Measurements from ENCODE around the gene ZNF581.

ZNF581 gene

DNA sequence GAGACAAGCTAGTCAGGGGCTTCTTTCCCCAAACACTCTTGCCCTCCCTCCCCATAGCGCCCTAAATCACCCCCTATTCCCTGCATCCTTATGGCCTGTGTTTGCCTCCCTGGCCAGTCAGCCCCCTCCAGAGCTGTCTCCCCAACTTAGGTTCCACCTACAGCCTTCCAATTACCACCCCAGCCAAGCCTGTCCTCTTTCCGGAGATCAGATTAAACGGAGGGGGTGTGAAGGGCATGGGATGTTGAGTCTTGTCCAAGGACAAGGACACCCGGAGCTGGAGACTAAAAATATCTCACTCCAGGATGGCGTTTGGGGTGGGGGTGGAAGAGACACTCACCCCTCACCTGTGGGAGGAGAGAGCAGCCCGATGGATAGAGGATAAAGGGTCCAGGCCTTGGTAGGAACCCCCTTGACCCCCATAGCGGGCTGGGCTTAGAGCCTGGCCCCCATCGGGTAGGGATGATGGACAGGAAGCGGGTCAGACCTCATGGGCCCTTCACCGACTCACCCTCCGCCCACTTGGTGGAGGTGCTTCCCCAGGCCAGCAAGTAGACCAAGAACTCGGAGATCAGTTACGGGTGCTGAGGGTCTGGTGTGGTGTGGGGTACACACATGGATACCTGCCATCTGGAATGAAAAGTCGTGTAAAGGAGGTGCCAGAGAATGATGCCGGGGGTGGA lies 32.0 kb upstream of the ZNF581 start:
- no peak for DNase-seq (ENCODE audit: low read depth)

DNA sequence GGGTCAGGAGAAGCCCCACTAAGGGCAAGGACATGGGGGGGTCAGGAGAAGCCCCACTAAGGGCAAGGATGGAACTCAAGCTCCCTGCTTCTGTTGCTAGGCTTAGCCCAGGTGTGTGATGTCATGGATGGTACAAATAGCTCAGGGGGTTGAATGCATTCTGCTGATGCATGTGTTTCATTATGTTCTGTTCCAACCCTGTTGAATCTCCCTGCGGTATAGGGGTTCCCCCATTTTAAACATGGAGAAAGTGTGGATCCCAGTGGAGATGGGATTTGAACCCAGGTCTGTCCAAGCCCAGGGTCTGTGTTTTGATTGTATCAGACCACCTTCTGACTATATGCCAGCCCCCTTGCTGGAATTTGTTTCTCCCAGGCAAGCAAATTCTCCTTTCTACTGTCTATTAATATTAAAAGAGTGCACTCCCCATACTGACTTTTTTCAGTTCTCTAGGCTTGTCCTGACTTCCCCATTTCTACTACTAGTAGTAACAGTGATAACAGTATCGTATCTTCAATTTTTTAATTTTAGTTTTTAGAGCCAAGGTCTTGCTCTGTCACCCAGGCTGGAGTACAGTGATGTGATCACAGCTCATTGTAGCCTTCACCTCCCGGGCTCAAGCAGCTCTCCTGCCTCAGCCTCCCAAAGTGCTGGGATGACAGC lies 31.3 kb upstream of the ZNF581 start:
- no peak for DNase-seq (ENCODE audit: low read depth)

DNA sequence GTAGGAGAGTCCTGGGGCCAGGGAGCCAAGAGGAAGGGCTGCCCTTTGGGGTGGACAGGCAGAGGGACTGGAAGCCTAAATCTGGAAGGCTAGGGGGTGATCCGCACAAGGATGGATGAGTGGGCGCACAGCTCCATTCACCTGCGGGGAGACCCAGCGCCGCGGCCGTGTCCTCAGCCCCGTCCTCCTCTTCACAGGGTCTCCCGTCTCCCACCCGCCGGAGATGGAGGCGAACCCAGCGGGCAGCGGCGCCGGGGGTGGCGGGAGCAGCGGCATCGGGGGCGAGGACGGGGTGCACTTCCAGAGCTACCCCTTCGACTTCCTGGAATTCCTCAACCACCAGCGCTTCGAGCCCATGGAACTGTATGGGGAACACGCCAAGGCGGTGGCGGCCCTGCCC lies 30.1 kb upstream of the ZNF581 start:
- no peak for DNase-seq (ENCODE audit: low read depth)

DNA sequence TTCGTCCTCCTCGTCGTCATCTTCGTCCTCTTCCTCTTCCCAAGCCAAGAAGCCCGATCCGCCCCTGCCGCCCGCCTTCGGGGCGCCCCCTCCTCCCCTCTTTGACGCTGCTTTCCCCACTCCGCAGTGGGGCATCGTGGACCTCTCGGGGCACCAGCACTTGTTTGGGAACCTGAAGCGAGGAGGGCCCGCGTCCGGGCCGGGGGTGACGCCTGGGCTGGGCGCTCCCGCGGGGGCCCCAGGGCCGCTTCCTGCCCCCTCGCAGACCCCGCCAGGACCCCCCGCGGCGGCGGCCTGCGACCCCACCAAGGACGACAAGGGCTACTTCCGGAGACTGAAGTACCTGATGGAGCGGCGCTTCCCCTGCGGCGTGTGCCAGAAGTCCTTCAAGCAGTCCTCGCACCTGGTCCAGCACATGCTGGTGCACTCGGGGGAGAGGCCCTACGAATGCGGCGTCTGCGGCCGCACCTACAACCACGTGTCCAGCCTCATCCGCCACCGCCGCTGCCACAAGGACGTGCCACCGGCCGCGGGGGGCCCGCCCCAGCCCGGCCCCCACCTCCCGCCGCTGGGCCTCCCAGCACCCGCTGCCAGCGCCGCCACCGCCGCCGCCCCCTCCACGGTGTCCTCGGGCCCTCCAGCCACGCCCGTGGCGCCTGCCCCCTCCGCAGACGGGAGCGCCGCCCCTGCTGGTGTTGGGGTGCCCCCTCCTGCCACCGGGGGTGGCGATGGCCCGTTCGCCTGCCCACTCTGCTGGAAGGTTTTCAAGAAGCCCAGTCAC lies 29.3 kb upstream of the ZNF581 start:
- DNase-seq (ENCODE audit: low read depth), result no peak

DNA sequence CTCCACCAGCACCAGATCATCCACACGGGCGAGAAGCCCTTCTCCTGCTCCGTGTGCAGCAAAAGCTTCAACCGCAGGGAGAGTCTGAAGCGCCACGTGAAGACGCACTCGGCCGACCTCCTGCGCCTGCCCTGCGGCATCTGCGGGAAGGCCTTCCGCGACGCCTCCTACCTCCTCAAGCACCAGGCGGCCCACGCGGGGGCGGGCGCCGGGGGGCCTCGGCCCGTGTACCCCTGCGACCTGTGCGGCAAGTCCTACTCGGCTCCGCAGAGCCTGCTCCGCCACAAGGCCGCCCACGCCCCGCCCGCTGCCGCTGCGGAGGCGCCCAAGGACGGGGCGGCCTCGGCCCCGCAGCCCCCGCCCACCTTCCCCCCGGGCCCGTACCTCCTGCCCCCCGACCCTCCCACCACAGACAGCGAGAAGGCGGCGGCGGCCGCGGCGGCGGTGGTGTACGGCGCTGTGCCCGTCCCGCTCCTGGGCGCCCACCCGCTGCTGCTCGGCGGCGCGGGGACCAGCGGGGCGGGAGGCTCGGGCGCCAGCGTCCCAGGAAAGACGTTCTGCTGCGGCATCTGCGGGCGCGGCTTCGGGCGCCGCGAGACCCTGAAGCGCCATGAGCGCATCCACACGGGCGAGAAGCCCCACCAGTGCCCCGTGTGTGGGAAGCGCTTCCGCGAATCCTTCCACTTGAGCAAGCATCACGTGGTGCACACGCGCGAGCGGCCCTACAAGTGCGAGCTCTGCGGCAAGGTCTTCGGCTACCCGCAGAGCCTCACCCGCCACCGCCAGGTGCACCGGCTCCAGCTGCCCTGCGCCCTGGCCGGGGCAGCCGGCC lies 28.5 kb upstream of the ZNF581 start:
- no peak for DNase-seq (ENCODE audit: low read depth)

DNA sequence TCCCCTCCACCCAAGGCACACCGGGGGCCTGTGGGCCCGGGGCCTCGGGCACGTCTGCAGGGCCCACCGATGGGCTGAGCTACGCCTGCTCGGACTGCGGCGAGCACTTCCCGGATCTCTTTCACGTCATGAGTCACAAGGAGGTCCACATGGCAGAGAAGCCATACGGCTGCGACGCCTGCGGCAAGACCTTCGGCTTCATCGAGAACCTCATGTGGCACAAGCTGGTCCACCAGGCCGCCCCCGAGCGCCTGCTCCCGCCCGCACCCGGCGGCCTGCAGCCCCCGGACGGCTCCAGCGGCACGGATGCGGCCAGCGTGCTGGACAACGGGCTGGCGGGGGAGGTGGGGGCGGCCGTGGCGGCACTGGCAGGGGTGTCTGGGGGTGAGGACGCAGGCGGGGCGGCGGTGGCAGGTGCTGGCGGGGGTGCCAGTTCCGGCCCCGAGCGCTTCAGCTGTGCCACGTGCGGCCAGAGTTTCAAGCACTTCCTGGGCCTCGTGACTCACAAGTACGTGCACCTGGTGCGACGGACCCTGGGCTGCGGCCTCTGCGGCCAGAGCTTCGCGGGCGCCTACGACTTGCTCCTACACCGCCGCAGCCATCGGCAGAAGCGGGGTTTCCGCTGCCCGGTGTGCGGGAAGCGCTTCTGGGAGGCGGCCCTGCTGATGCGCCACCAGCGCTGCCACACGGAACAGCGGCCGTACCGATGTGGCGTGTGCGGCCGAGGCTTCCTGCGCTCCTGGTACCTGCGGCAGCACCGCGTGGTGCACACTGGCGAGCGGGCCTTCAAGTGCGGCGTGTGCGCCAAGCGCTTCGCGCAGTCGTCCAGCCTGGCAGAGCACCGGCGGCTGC lies 27.7 kb upstream of the ZNF581 start:
- no peak for DNase-seq (ENCODE audit: low read depth)

DNA sequence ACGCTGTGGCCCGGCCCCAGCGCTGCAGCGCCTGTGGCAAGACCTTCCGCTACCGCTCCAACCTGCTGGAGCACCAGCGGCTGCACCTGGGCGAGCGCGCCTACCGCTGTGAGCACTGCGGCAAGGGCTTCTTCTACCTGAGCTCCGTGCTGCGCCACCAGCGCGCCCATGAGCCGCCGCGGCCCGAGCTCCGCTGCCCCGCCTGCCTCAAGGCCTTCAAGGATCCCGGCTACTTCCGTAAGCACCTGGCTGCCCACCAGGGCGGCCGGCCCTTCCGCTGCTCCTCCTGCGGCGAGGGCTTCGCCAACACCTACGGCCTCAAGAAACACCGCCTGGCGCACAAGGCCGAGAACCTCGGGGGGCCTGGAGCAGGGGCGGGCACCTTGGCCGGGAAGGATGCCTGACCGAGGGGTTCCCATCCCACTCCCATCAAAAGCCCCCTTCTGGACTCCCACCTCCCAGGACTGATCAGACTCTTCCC lies 27.0 kb upstream of the ZNF581 start:
- DNase-seq (ENCODE audit: low read depth), result no peak

DNA sequence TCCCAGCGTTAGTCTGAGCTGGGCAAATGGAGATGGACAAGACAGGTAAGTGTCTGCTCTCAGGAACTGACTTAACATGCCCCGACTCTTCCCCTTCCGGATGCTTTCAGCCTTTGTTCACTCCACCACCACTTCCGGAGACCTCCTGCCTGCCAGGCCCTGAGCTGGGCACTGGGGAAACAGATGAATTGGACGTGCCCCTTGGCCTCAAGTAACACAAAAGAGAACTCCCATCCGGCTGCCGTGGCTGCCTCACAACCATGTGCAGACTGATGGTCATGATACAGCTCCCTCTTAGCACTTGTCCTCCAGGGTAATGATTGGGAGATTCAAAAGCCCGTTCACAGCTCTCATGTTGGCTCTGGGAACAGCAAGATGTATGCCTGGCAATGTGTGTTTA lies 26.0 kb upstream of the ZNF581 start:
- DNase-seq (ENCODE audit: low read depth), result no peak

DNA sequence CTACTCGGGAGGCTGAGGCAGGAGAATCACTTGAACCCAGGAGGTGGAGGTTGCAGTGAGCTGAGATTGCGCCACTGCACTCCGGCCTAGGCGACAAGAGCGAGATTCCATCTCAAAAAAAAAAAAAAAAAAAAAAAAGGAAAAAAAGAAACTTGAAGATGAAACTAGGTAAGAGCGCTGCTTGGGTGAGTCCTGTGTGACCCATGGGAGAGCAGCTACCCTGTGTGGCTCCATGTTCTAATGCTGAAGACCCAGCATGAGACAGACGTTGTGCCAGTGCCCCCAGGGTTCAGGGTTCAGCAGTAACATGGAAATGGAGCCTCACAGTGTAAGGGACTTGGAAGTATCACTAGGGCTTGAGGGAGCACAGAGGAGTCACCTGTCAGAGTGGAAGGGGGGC lies 25.0 kb upstream of the ZNF581 start:
- DNase-seq (ENCODE audit: low read depth), result no peak

DNA sequence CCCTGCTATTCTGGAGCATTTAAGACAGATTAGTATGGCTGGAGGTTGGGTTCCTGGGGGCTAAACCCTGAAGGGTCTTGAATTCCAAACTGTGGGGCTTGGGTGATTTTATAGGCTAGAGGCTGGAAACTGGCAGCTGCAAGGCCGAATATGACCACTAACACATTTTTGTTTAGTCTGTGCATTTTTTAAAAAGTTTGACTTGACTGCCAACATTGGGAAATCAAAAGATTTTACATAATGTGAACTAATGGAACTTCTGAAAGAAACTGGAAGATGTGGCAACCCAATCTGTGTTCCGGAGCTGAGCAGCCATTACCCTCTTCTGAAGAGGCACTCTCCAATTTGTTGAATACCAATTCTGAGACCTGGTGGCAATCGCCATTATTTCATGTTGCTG lies 24.2 kb upstream of the ZNF581 start:
- DNase-seq (ENCODE audit: low read depth), result no peak

DNA sequence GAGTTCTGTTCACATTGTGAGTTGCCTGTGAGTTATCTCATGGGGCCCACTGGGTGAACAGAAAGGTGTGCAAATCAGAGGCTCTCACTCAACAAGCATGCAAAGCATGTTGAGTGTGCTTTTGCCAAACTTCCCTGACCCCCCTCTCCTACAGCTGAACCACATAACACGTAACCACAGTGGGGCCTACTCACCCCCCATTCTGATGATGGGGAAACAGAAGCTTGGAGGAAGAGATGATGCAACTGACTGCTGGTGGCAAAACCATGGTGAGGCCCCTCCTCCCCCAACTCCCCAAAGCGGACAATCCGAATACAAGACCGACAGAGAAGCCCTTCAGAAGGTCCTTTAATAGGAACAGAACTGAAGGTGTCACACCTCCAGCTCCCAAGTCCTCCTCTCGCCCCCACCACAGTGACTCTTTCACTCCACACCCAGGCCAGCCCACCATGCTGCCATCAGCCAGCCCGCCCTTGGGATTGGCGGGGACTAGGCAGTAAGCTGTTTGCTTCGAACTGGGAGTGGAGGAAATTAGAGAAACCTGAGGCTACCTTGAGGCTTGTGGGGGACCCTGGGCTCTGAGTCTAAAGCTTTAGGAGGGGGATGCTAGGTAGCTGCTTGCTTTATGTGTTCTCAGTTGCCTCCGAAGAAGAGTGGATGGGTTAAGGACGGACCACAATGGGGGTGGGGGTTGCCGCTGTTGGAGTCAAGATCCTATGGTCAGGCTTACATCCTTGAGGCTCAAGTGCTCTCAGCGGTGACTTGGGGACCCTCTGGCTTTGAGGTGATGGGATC lies 22.8 kb upstream of the ZNF581 start:
- DNase-seq (ENCODE audit: low read depth), result no peak

DNA sequence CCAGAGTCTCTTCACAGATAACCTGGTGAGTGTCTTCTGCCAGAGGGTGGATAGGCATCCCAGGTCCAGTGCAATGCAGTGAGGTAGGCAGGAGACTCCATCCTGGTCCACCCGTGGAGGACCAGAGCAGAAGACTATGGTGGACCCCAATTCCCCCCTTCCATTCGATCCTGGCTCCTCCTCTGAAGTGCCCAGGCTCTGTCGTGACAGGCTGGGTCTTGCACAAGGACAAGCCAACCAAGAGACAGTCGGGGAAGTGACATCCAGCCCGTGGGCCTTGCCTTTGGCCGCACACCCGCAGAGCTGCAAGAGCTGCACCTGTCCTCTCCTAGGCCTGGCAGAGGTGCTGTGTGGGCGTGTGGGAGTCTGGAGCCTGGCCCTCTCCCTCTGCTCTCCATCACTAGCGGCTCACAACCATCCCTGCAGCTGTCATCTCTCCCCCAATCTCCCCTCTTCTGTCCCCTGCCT lies 22.2 kb upstream of the ZNF581 start:
- no peak for DNase-seq (ENCODE audit: low read depth)

DNA sequence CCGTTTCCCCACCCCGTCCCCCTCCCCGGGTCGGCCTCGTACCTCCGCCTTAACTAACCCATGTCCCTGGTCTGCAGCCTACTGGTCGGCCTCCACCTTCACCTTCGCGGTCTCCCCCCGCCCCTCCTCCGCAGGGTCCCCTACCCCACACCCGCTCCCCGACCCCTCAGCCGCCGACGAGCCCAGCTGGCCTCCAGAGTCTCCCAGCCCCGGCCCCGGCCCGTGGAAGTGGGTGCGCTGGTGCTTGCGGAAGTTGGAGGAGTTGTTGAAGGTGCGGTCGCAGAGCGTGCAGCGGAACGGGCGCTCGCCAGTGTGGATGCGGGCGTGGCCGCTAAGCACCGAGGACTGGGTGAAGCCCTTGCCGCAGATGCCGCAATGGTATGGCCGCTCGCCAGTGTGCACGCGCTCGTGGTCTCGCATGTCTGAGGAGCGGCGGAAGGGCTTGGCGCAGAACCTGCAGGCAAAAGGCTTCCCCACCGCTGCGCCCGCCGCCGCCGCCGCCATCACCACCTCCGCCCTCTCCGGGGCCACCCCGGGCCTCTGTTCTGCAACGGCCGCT lies 21.7 kb upstream of the ZNF581 start:
- DNase-seq (ENCODE audit: low read depth), result no peak

DNA sequence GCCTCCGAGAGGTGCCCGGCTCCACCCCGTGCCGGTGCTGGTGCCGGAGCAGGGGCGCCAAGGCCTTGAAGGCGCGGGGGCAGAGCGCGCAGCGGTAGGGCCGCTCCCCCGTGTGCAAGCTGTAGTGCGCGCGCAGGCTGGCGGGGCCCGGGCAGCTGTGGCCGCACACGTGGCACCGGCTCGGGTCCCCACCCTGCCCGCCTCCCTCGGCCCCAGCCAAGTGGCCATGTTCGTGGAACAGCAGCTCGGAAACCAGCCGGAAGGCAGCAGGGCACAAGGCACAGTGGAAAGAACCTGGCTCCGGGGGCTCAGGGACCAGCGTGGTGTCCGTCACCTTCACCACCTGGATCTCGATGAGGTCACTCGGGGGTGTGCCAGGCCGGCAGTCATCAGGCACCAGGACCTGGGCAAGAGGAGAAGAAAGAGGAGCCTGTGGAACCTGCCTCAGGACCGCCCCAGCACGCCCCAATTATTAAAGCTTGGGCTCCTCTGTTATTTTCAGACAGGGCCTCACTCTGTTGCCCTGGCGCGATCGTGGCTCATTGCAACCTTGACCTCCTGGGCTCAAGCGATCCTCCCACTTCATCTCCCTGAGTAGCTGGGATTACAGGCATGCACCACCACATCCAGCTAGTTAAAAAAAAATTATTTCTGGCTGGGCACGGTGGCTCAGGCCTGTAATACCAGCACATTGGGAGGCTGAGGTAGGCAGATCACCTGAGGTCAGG lies 21.0 kb upstream of the ZNF581 start:
- DNase-seq (ENCODE audit: low read depth), result no peak

DNA sequence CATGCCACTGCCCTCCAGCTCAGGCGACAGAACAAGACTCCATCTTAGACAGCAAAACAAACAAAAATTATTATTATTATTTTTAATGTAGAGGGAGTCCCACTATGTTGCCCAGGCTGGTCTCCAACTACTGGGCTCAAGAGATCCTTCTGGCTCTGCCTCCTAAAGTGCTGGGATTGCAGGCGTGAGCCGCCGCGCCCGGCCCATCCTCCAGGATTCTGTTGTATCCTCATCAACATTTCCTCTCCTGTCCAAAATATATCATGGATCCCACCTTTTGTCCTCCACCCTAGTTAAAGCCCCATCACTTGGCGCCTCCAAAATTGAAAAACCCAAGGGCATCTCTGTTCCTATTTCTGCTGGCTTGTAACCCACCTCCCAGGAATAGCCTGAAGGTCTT lies 20.3 kb upstream of the ZNF581 start:
- no peak for DNase-seq (ENCODE audit: low read depth)

DNA sequence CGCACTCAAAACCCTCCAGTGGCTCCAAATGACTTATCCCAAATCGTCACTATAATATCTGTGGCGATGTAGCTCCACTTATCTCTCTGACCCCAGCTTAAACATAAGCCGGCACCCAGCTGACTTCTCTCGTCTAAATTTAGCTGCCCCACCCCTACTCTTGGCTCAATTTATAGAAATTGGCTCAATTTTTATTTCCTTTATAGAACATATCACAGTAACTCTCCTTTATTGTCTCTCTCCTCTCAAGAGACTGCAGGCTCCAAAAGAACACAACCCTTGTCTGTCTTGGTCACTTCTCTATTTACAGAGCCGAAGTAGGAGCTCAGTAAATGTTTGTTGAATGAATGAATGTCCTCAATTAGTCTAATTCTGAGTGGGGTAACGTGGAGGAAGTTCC lies 19.9 kb upstream of the ZNF581 start:
- no peak for DNase-seq (ENCODE audit: low read depth)

DNA sequence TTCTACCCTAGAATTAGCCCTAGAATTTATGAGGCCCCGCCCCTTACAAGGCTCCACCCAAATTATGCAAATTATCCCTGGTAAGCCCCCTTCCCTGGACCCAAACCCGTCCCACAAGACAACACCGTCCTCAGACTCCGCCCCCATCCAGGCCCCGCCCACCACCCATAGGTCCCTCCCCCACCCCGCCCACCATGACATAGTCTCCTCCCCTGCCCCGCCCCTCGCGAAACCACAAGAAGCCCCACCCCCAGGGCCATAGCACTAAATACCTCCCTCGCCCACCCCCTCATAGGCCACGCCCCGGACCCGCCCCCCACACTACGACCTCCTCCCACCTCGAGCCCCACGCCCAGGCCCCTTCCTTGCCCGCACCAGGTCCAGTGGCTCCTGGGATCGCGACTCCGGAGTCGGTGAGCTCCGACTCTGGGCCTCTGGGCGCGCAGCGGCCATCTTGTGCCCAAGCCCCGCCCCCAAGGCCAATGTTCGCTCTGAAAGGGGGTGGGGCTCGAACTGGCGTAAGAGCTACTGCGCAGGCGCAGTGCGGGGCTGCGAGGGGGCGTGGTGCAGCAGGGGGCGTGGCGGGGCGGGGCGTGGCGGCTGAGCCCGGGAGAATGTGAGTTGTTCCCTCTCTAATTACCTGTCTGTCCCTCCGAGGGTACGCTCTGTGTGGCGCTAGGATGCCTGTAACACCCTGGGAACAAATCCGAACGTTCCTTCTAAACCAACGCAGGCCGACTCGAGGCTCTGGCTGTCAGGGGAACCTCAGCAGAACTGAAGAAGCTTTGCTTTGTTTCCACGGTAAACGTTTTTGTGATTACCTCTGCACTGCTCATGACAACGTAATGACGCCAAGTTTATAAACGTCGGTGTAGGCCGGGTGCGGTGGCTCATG lies 19.1 kb upstream of the ZNF581 start, which contains the start of gene ZNF784:
Gene ZNF784, minus strand, starts transcription at position 458 of the 895 bp plus-strand sequence. Its CDS starts 5 bp downstream, at position 453.
- peak; percentile 92 for DNase-seq (ENCODE audit: low read depth)

DNA sequence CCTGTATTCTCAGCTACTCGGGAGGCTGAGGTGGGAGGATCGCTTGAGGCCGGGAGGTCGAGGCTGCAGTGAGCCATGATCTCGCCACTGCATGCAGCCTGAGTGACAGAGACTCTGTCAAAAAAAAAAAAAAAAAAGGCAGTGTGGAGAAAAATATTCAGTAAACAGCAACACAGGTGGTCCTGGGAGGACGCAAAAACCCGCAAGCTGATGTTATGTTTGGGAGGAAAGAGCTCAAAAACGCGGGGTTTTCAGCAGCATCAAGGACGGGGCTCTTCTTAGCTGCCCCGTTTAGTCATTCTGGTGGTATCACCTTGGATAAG lies 18.5 kb upstream of the ZNF581 start:
- no peak for DNase-seq (ENCODE audit: low read depth)
